Trophoblast cell (in vitro differentiated cells and primary cell): ENCODE data around the gene VMA21.

ENCODE experiments used
- DNase-seq, 2 donors: peaks; one replicate each; pipeline ENCODE4 v3.0.0-alpha.2; 2016
- H2AFZ ChIP-seq: 2 replicates; pipeline ENCODE4 v1.6.1; 2013; ENCODE audit warnings: low read length, moderate library complexity, mild to moderate bottlenecking; ENCODE audit not compliant: insufficient read depth, poor library complexity
- H2AK5ac ChIP-seq: 2 replicates; pipeline ENCODE4 v1.6.1; 2013; ENCODE audit warnings: mild to moderate bottlenecking, low read length
- H2BK120ac ChIP-seq: 2 replicates; pipeline ENCODE4 v1.6.1; 2013; ENCODE audit warnings: low read length, mild to moderate bottlenecking, moderate library complexity; ENCODE audit not compliant: insufficient read depth, poor library complexity
- H2BK12ac ChIP-seq: 2 replicates; pipeline ENCODE4 v1.6.1; 2013; ENCODE audit warnings: mild to moderate bottlenecking, low read length, moderate library complexity
- H2BK5ac ChIP-seq: 2 replicates; pipeline ENCODE4 v1.6.1; 2013; ENCODE audit warnings: low read length, low read depth, moderate library complexity, mild to moderate bottlenecking; ENCODE audit not compliant: poor library complexity
- H3K14ac ChIP-seq: 2 replicates; pipeline ENCODE4 v1.6.1; 2013; ENCODE audit warnings: mild to moderate bottlenecking, low read length
- H3K18ac ChIP-seq: 2 replicates; pipeline ENCODE4 v1.6.1; 2013; ENCODE audit warnings: mild to moderate bottlenecking, low read length
- H3K23ac ChIP-seq: 2 replicates; pipeline ENCODE4 v1.6.1; 2013; ENCODE audit warnings: low read length
- H3K27ac ChIP-seq: 2 replicates; pipeline ENCODE4 v1.5.1; 2013; ENCODE audit warnings: low read depth, mild to moderate bottlenecking, inconsistent platforms, low read length, moderate library complexity
- H3K27me3 ChIP-seq: 2 replicates; pipeline ENCODE4 v1.6.1; 2013; ENCODE audit warnings: inconsistent platforms, mild to moderate bottlenecking, low read length, moderate library complexity; ENCODE audit not compliant: insufficient read depth
- H3K36me3 ChIP-seq, 2 experiments: 1 replicate in 1 of 2; 2 replicates in 1 of 2; pipeline ENCODE4 v1.6.1; 2013; ENCODE audit warnings: low read length in 2 of 2, mild to moderate bottlenecking in 2 of 2, moderate library complexity in 1 of 2; ENCODE audit not compliant: insufficient read depth in 2 of 2, control insufficient read depth in 1 of 2
- H3K4ac ChIP-seq: 2 replicates; pipeline ENCODE4 v1.6.1; 2013; ENCODE audit warnings: low read depth, mild to moderate bottlenecking, low read length, moderate library complexity
- H3K4me1 ChIP-seq, 2 experiments: 1 replicate in 1 of 2; 2 replicates in 1 of 2; pipeline ENCODE4 v1.6.1; 2013; ENCODE audit warnings: low read length in 2 of 2, mild to moderate bottlenecking in 2 of 2, moderate library complexity in 1 of 2; ENCODE audit not compliant: insufficient read depth in 2 of 2, control insufficient read depth in 1 of 2
- H3K4me2 ChIP-seq: 2 replicates; pipeline ENCODE4 v1.6.1; 2013; ENCODE audit warnings: inconsistent platforms, mild to moderate bottlenecking, low read length, moderate library complexity
- H3K4me3 ChIP-seq: 2 replicates; pipeline ENCODE4 v1.5.1; 2013; ENCODE audit warnings: mild to moderate bottlenecking, low read depth, low read length, inconsistent platforms
- H3K79me1 ChIP-seq: one replicate; pipeline ENCODE4 v1.6.1; 2013; ENCODE audit warnings: low read length
- H3K79me2 ChIP-seq: 2 replicates; pipeline ENCODE4 v1.6.1; 2013; ENCODE audit warnings: low read length, mild to moderate bottlenecking; ENCODE audit not compliant: control insufficient read depth, insufficient read depth, poor library complexity
- H3K9ac ChIP-seq: 2 replicates; pipeline ENCODE4 v1.6.1; 2013; ENCODE audit warnings: mild to moderate bottlenecking, low read length
- H3K9me3 ChIP-seq: 2 replicates; pipeline ENCODE4 v1.6.1; 2013; ENCODE audit warnings: low read depth, mild to moderate bottlenecking, control low read depth, inconsistent platforms, low read length; ENCODE audit not compliant: insufficient read depth
- H4K12ac ChIP-seq: 2 replicates; pipeline ENCODE4 v1.6.1; 2013; ENCODE audit warnings: low read depth, mild to moderate bottlenecking, low read length, moderate library complexity
- H4K8ac ChIP-seq: 2 replicates; pipeline ENCODE4 v1.6.1; 2013; ENCODE audit warnings: low read depth, mild to moderate bottlenecking, low read length, moderate library complexity
- H4K91ac ChIP-seq: one replicate; pipeline ENCODE4 v1.6.1; 2013; ENCODE audit warnings: low read depth, mild to moderate bottlenecking, low read length, moderate library complexity
- WGBS: extraction: QIAGEN DNeasy Blood & Tissue Kit; methylation state at CpG from one replicate; pipeline ENCODE4 v1.1.7; 2013; ENCODE audit warnings: missing lambda C conversion rate; ENCODE audit not compliant: insufficient read length, insufficient coverage; ENCODE audit errors: extremely low coverage; 5-methylcytosine and 5-hydroxymethylcytosine counted together

Gene VMA21

GRCh38 chrX:151398346-151398745 lies 1.3 kb downstream of the VMA21 start:
- no peak for DNase-seq
- H3K9me3 ChIP-seq = no peaks in the 10 kb centered on the region
- H4K12ac ChIP-seq = no peak overlapping the region
- H2AFZ ChIP-seq = no peak overlapping the region
- no peak overlapping the region for H3K18ac ChIP-seq
- peaks cover 7% of the 10 kb centered on the region for H3K79me1 ChIP-seq
- no peak overlapping the region for H2BK120ac ChIP-seq
- no peak overlapping the region for H3K23ac ChIP-seq
- peak overlapping the region; percentile 62 for H3K4ac ChIP-seq
- no peak overlapping the region for H4K8ac ChIP-seq
- WGBS = no CpG with 5 or more reads among the region's 3 CpGs
- H2BK12ac ChIP-seq = no peak overlapping the region
- H3K36me3 ChIP-seq = peaks cover 0 to 2% of the 10 kb centered on the region in 2 experiments
- H2AK5ac ChIP-seq = no peak overlapping the region
- H3K4me2 ChIP-seq = no peak overlapping the region
- peaks cover 7% of the 10 kb centered on the region for H3K79me2 ChIP-seq
- H4K91ac ChIP-seq = no peak overlapping the region
- H3K14ac ChIP-seq = no peak overlapping the region
- H3K9ac ChIP-seq = no peak overlapping the region
- no peak overlapping the region for H3K4me3 ChIP-seq
- peaks cover 0 to 5% of the 10 kb centered on the region in 2 experiments for H3K4me1 ChIP-seq
- H3K27me3 ChIP-seq = no peaks in the 10 kb centered on the region
- no peak overlapping the region for H3K27ac ChIP-seq
- H2BK5ac ChIP-seq = no peak overlapping the region

- Histone ChIP-seq H3K79me2 (peaks cover 2% of the 10 kb centered on the region), H4K91ac (no peak overlapping the region)
These were observed 5.8 kb downstream of the VMA21 start for GRCh38 chrX:151402719-151403390.

GRCh38 chrX:151416579-151416978 lies 19.6 kb downstream of the VMA21 start:
- Histone ChIP-seq H2BK12ac (no peak overlapping the region), H2BK120ac (no peak overlapping the region), H3K79me2 (no peaks in the 10 kb centered on the region), H3K4me2 (no peak overlapping the region), H3K79me1 (no peaks in the 10 kb centered on the region), H3K36me3 (no peaks in the 10 kb centered on the region), H3K4me1 (no peaks in the 10 kb centered on the region), H4K12ac (no peak overlapping the region), H3K4me3 (no peak overlapping the region), H2BK5ac (no peak overlapping the region), H3K23ac (no peak overlapping the region), H3K14ac (no peak overlapping the region), H4K8ac (no peak overlapping the region), H2AFZ (no peak overlapping the region), H2AK5ac (no peak overlapping the region), H3K4ac (no peak overlapping the region), H4K91ac (no peak overlapping the region), H3K27ac (no peak overlapping the region), H3K27me3 (no peaks in the 10 kb centered on the region), H3K9ac (no peak overlapping the region), H3K9me3 (no peaks in the 10 kb centered on the region), H3K18ac (no peak overlapping the region)
- WGBS = no CpG with 5 or more reads among the region's 3 CpGs
- DNase-seq = no peak

More at GRCh38 chrX:151402719-151403390, 5.8 kb downstream of the VMA21 start:
- H3K4me1 ChIP-seq = no peaks in the 10 kb centered on the region
- H3K18ac ChIP-seq = no peak overlapping the region
- H4K8ac ChIP-seq = no peak overlapping the region
- no peaks in the 10 kb centered on the region for H3K9me3 ChIP-seq
- peaks cover 3 to 5% of the 10 kb centered on the region in 2 experiments for H3K36me3 ChIP-seq
- peak overlapping the region; percentile 3 for H3K4ac ChIP-seq
- no CpG with 5 or more reads among the region's 22 CpGs for WGBS
- DNase-seq = no peak
- H2BK120ac ChIP-seq = no peak overlapping the region
- H2BK5ac ChIP-seq = no peak overlapping the region
- no peak overlapping the region for H3K4me3 ChIP-seq
- no peaks in the 10 kb centered on the region for H3K79me1 ChIP-seq
- no peak overlapping the region for H2AFZ ChIP-seq
- H3K27me3 ChIP-seq = no peaks in the 10 kb centered on the region
- H2AK5ac ChIP-seq = no peak overlapping the region
- H3K23ac ChIP-seq = no peak overlapping the region
- no peak overlapping the region for H3K14ac ChIP-seq
- no peak overlapping the region for H4K12ac ChIP-seq
- H3K4me2 ChIP-seq = no peak overlapping the region
- no peak overlapping the region for H3K27ac ChIP-seq
- no peak overlapping the region for H3K9ac ChIP-seq
- H2BK12ac ChIP-seq = no peak overlapping the region

GRCh38 chrX:151419782-151420181 lies 22.8 kb downstream of the VMA21 start:
- Histone ChIP-seq H3K4me1 (no peaks in the 10 kb centered on the region), H3K14ac (no peak overlapping the region), H3K79me1 (no peaks in the 10 kb centered on the region), H3K79me2 (no peaks in the 10 kb centered on the region), H3K4me3 (no peak overlapping the region), H3K27ac (no peak overlapping the region), H2BK5ac (no peak overlapping the region), H3K9ac (no peak overlapping the region), H4K91ac (no peak overlapping the region), H3K9me3 (no peaks in the 10 kb centered on the region), H4K12ac (no peak overlapping the region), H3K36me3 (no peaks in the 10 kb centered on the region), H4K8ac (no peak overlapping the region), H3K23ac (no peak overlapping the region), H3K4ac (no peak overlapping the region), H2AK5ac (no peak overlapping the region), H3K27me3 (no peaks in the 10 kb centered on the region), H3K4me2 (no peak overlapping the region), H3K18ac (no peak overlapping the region), H2BK12ac (no peak overlapping the region), H2BK120ac (no peak overlapping the region), H2AFZ (no peak overlapping the region)
- no peak for DNase-seq
- no CpG with 5 or more reads among the region's 3 CpGs for WGBS
